PC-9 (cell line): ENCODE data around the gene COMMD10. TPM values are rescaled to one million over a fixed set of nuclear protein-coding genes. Genes with fewer than 3 reads are reported as not detected.
"Not testable (repeated sequence)": the region's sequence is repeated elsewhere in the genome, so short reads cannot be mapped to it uniquely, and the experiment has no call there.

Experiments
- BruUV-seq: library from RNA; stranded (reverse); fragments of 400-500 nt; replicated peaks from 2 replicates; lab custom pipeline; 2021; lab: Mats Ljungman, UMichigan
- CTCF ChIA-PET: fragments of 300-600 bp; sonication (Branson Sonifier 250); formaldehyde crosslinking; loops from one replicate; lab custom pipeline; 2022; ENCODE audit warnings: antibody characterized with exemption; lab: Charles Lee
- POLR2A ChIA-PET: fragments of 300-600 bp; sonication (Branson Sonifier 250); formaldehyde crosslinking; loops from one replicate; lab custom pipeline; 2022; ENCODE audit warnings: antibody characterized with exemption; ENCODE audit not compliant: unreplicated experiment; lab: Charles Lee
- DNase-seq, 2 experiments: peaks; one replicate each; pipeline versions ENCODE4 v3.0.0 to v3.0.0-alpha.2; 2015 to 2022; ENCODE audit warnings: mixed read lengths in 1 of 2
- H2AFZ ChIP-seq: fragments of 200-600 bp; sonication (generic); 2 replicates; pipeline ENCODE4 v1.8.1; 2017; ENCODE audit warnings: antibody characterized with exemption
- H3F3A ChIP-seq: fragments of 200-600 bp; sonication (generic); 2 replicates; pipeline ENCODE4 v1.8.1; 2017; ENCODE audit warnings: antibody characterized with exemption, mild to moderate bottlenecking, low read depth; ENCODE audit not compliant: insufficient read depth
- H3K27ac ChIP-seq: fragments of 200-600 bp; sonication (generic); 2 replicates; pipeline ENCODE4 v1.6.1; 2016; ENCODE audit warnings: mixed run types
- H3K27me3 ChIP-seq: fragments of 200-600 bp; sonication (generic); 2 replicates; pipeline ENCODE4 v1.6.1; 2016; ENCODE audit warnings: low read depth, mixed run types; ENCODE audit not compliant: insufficient read depth
- H3K36me3 ChIP-seq: fragments of 200-600 bp; sonication (generic); 2 replicates; pipeline ENCODE4 v1.6.1; 2016; ENCODE audit warnings: low read depth, mixed run types
- H3K4me1 ChIP-seq: fragments of 200-600 bp; sonication (generic); replicated peaks from 2 replicates; pipeline ENCODE4 v1.6.1; 2016; ENCODE audit warnings: mixed run types; ENCODE audit not compliant: insufficient read depth
- H3K4me2 ChIP-seq: fragments of 200-600 bp; sonication (generic); 2 replicates; pipeline ENCODE4 v1.6.1; 2017; ENCODE audit warnings: mixed run types
- H3K4me3 ChIP-seq: fragments of 200-600 bp; sonication (generic); 2 replicates; pipeline ENCODE4 v1.6.1; 2016; ENCODE audit warnings: mixed run types
- H3K79me2 ChIP-seq: fragments of 200-600 bp; sonication (generic); 2 replicates; pipeline ENCODE4 v1.6.1; 2017; ENCODE audit warnings: low read depth, mixed run types
- H3K9me2 ChIP-seq: fragments of 200-600 bp; sonication (generic); 2 replicates; pipeline ENCODE4 v1.8.1; 2017; ENCODE audit warnings: mild to moderate bottlenecking; ENCODE audit not compliant: insufficient read depth
- H3K9me3 ChIP-seq: fragments of 200-600 bp; sonication (generic); 2 replicates; pipeline ENCODE4 v1.8.1; 2016; ENCODE audit warnings: low read depth; ENCODE audit not compliant: insufficient read depth
- H4K20me1 ChIP-seq: fragments of 200-600 bp; sonication (generic); 2 replicates; pipeline ENCODE4 v1.8.1; 2017; ENCODE audit not compliant: insufficient read depth
- CTCF ChIP-seq: fragments of 200-600 bp; sonication (generic); conservative IDR thresholded peaks from 2 replicates; pipeline ENCODE4 v1.6.1; 2017; ENCODE audit warnings: mixed run types, antibody characterized with exemption, mild to moderate bottlenecking, moderate library complexity
- EZH2 ChIP-seq: fragments of 200-600 bp; sonication (generic); IDR thresholded peaks from 2 replicates; pipeline ENCODE4 v1.8.0; 2017; ENCODE audit warnings: antibody characterized with exemption, low read depth
- intact Hi-C: fragments of 100-400 bp; cut with micrococcal nuclease; formaldehyde crosslinking; loops from one replicate; pipeline ENCODE4 v1.10.0; 2022; ENCODE audit not compliant: unreplicated experiment
- total RNA-seq: library from RNA; stranded (reverse); gene quantifications from 2 replicates; pipeline ENCODE4 v1.2.3, GENCODE V29; 2021

COMMD10 gene
- total RNA-seq, 1 experiment from 2014 or later, result 17.9 TPM

- H3K36me3 ChIP-seq, result 0 out of 2 replicates have a peak, but pooled peaks cover 4% of the 10 kb centered on the region
- no peaks in the 10 kb centered on the region for H3K9me3 ChIP-seq
- no peak for DNase-seq
- BruUV-seq, result no TSS peak
- no peak overlapping the region for H3K4me3 ChIP-seq
- ChIA-PET CTCF (no interaction called here), POLR2A (no interaction called here)
- no peak overlapping the region for H3K4me2 ChIP-seq
- H3K4me1 ChIP-seq, result no peaks in the 10 kb centered on the region
- TF ChIP-seq CTCF (no peak), EZH2 (no peak)
- H3K79me2 ChIP-seq, result no peaks in the 10 kb centered on the region
- no peaks in the 10 kb centered on the region for H4K20me1 ChIP-seq
- H2AFZ ChIP-seq, result no peak overlapping the region
- H3K9me2 ChIP-seq, result no peaks in the 10 kb centered on the region
- H3K27ac ChIP-seq, result no peak overlapping the region
- no peaks in the 10 kb centered on the region for H3F3A ChIP-seq
- no peaks in the 10 kb centered on the region for H3K27me3 ChIP-seq
- intact Hi-C loops, result no loop called here
Observed at GRCh38 chr5:116097301-116097700, 12.5 kb downstream of the COMMD10 start.

GRCh38 chr5:116098998-116099397 lies 14.2 kb downstream of the COMMD10 start:
- DNase-seq, result no peak
- Histone ChIP-seq H3K27me3 (no peaks in the 10 kb centered on the region), H3K9me2 (no peaks in the 10 kb centered on the region), H3F3A (no peaks in the 10 kb centered on the region), H3K9me3 (no peaks in the 10 kb centered on the region), H4K20me1 (no peaks in the 10 kb centered on the region), H3K36me3 (no peaks in the 10 kb centered on the region), H3K4me2 (no peak overlapping the region), H3K4me1 (no peaks in the 10 kb centered on the region), H3K27ac (no peak overlapping the region), H3K4me3 (no peak overlapping the region), H2AFZ (no peak overlapping the region), H3K79me2 (no peaks in the 10 kb centered on the region)
- BruUV-seq, result no TSS peak
- POLR2A ChIA-PET, result no interaction called here
- TF ChIP-seq EZH2 (no peak), CTCF (no peak)
- CTCF ChIA-PET, result no interaction called here
- intact Hi-C loops, result no loop called here

GRCh38 chr5:116104941-116105340 lies 20.1 kb downstream of the COMMD10 start:
- H3K79me2 ChIP-seq, H3K27ac ChIP-seq, H3K9me2 ChIP-seq, intact Hi-C loops, H4K20me1 ChIP-seq, H3K9me3 ChIP-seq, H3K4me2 ChIP-seq, H3K27me3 ChIP-seq, H3F3A ChIP-seq, H2AFZ ChIP-seq, CTCF ChIA-PET, H3K36me3 ChIP-seq, DNase-seq, BruUV-seq, POLR2A ChIA-PET, H3K4me1 ChIP-seq, H3K4me3 ChIP-seq: not testable (repeated sequence)

GRCh38 chr5:116115163-116115562 lies 30.3 kb downstream of the COMMD10 start:
- BruUV-seq, result no TSS peak
- TF ChIP-seq EZH2 (no peak), CTCF (no peak)
- Histone ChIP-seq H4K20me1 (no peaks in the 10 kb centered on the region; the same call in 1 of the 2 replicates), H3K4me1 (no peaks in the 10 kb centered on the region), H3K79me2 (no peaks in the 10 kb centered on the region), H3K36me3 (no peaks in the 10 kb centered on the region), H3K4me3 (no peak overlapping the region), H3K9me3 (peaks cover 12% of the 10 kb centered on the region), H3F3A (no peaks in the 10 kb centered on the region), H2AFZ (no peak overlapping the region), H3K4me2 (no peak overlapping the region), H3K27me3 (no peaks in the 10 kb centered on the region), H3K27ac (no peak overlapping the region), H3K9me2 (no peaks in the 10 kb centered on the region)
- intact Hi-C loops, result no loop called here
- DNase-seq, result no peak
- ChIA-PET CTCF (no interaction called here), POLR2A (no interaction called here)
